GM03348 (cell line): ENCODE data around the gene HPCAL1.

Experiments
- DNase-seq: peaks from one replicate; pipeline ENCODE4 v3.0.0; 2012; ENCODE audit warnings: low spot score

The HPCAL1 gene

DNA sequence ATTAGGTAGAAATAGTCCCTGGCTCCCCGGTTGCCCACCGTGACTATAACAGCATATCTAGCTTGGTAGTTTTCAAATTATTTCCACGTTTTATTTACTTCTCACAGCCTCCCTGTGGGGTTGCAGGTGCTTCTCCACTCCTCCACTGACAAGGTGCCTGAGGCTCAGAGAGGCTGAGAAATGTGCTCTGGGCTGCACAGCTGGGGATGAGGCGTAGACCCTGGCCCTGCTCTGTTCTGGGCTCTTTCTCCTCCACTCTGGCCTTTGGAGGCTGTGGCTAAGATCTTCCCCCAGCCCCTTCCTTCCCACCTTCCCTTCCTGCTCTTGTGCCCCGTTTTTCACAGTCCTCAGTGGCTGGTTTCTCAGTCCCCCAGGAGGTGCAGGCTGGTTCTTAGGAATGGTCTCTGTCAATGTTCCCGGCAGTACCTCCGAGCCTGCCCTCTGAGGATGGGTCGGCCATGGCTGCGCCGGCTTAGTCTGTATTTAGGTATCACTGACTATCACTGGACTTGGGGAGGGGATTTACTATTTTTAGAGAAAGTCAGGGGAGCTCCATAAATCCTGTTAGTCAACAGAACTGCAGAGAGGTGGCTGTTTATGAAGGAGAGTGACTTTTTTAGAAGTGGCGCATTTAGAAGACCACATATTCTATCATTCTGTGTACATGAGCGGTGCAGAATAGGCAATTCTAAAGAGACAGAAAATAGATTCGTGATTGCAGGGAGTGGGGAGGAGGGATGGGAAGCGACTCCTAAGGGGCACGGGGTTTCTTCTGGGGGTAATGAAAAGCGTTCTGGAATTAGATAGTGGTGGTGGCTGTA, 35.0 kb downstream of the HPCAL1 start:
- DNase-seq: no peak

DNA sequence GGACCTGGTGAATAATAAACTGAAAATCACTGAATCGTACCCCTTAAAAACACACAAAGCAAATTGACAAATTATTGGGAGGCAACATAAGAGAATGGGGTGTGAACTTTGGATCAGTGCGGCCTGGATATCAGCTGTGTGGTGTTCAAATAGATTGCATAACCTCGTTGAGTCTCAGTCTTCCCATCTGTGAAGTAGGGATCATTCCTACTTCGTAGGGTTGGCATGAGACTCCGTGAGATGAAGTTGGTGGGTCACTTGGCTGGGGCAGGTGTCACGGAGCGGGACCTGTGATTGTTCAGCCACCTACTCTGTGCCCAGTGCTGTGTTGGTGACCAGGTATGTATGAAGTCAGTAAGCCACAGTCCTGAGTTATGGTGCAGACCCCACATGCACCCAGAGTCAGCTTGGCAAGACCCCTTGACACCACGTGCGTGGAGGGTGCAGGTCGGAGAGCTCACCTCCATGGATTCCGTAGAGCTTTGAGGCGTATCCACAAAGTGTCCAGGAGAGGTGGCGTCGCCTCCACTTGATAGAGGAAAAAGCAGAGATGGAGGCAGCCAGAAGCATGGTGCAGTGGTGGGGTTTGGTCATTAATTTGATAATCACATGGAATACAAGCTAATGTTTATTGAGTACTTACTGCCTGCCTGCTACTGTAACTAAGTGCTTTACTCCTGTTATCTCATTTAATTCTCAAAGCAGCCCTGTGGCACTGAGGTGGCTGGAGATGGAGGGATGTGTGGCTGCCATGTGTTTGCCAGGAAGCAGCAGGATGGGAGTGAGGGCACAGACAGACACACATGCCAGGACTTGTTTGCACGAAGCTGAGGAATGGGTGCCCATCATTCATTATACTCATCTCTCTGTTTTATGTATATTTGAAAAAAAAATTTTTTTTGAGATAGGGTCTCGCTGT, 35.8 kb downstream of the HPCAL1 start:
- DNase-seq: no peak

GRCh38 chr2:10339647-10340592, 37.2 kb downstream of the HPCAL1 start:
- DNase-seq: no peak

DNA sequence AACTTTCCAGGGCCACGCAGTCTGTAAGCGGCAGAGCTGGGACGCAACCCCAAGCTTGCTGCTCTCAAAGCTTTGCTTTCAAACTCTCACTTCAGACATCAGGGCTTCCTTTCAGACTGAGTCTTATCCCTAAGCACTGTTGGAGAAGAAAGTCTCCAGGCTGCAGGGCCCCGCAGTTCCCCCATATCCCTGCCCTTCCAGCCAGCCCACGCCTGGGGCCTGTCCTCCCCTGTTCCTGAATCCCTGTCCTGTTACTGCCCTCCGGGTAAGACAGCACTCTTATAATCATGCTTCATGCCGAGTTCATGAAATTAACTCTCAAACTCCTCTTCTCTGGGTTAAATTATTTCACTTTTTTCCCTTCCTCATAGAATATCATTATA, 37.9 kb downstream of the HPCAL1 start:
- DNase-seq: no peak

- DNase-seq: no peak
Measured at GRCh38 chr2:10341193-10341592, 38.5 kb downstream of the HPCAL1 start.

DNA sequence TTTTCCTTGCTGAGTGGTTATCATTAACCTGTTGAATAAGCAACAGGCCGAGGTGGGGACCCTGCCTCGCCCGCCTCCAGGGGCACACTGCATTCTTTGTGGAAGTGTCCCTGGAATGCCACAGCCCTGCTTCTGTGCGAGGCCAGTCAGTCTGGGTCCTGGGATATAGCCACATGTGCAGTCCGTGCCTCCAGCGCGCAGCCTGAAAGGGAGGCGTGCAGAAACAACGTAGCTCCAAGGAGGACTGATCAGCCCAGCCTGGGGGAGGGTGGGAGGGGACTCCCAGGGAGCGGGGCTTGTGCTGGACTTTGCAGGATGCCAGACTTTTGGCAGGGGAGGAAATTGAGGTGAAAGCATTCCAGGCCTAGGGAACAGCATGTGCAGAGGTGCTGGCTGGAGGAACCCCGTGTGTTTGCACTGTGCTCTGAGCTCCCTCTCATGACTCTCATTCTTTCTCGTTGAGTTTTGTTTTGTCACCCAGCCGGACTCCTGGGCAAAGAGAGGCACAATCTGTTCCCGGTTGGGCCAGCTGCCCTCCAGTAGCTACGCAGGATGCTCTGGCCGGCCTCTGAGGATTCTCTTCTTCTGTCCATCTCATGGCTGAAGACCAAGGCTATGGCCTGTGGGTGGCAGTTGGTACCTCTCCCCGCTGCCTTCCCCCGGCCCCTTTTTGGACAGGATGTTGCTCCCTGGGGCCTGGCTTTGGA, 39.7 kb downstream of the HPCAL1 start:
- DNase-seq: no peak

DNA sequence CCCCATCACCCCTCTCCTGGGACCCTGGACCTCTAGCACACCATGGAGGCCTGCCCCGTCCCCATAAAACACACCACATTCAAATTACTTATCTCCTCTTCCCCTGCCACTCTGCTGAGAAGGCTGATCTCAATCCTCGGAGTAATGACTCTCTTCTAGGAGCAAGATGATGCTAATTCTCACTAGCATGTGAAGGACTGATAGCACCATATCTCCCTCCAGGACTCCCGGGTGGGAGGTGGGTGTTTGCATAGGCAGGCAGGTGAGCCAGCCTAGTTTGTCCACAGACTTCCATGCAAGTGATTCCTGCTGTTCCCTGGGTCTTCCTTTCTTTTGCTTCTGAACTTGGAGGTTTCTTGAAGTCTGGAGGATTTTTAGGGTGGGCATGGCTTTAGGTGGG, 40.5 kb downstream of the HPCAL1 start:
- DNase-seq: no peak

- DNase-seq: no peak
Measured at GRCh38 chr2:10343658-10344057, 41.0 kb downstream of the HPCAL1 start.

- DNase-seq: no peak
Measured at GRCh38 chr2:10344105-10345066, 41.7 kb downstream of the HPCAL1 start.

DNA sequence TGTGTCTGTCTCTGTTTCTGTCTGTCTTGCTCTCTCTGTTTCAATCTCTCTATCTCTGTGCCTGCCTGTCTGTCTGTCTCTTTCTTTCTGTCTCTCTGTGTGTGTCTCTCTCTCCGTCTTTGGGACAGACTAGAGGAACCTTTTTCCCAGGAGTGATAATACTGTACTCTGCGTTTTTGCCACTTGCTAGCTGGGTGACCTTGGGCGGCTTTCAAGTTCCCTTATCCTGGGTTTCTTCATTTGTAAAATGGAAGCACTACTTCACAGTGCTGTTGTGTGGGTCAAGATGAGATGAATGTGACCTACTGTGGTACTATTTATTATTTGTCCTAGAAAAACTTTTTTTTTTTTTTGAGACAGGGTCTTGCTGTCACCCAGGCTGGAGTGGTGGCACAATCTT, 42.4 kb downstream of the HPCAL1 start:
- DNase-seq: no peak

DNA sequence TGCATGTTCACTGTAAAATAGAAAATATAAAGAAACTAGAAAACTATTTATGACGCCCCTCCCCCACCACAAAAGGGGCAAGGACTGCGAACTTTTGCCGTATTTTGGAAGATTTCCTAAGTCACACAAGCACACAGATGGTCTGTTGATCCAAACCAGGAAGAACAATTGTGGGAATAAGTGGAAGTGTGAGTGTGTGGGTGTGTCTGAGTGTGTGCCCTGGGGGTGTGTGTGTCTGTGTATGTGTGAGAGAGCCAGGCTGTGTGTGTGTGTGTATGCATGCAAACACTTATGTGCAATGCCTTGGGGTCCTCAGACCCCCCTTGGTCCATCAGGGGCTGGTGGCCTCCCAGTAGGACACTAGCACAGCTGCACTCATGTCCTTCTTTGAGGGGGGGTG, 43.1 kb downstream of the HPCAL1 start:
- DNase-seq: no peak

- no peak for DNase-seq
Measured at GRCh38 chr2:10346929-10347561, 44.3 kb downstream of the HPCAL1 start.

GRCh38 chr2:10347562-10347948, 44.9 kb downstream of the HPCAL1 start:
- no peak for DNase-seq

GRCh38 chr2:10348891-10349290, 46.2 kb downstream of the HPCAL1 start:
- no peak for DNase-seq

DNA sequence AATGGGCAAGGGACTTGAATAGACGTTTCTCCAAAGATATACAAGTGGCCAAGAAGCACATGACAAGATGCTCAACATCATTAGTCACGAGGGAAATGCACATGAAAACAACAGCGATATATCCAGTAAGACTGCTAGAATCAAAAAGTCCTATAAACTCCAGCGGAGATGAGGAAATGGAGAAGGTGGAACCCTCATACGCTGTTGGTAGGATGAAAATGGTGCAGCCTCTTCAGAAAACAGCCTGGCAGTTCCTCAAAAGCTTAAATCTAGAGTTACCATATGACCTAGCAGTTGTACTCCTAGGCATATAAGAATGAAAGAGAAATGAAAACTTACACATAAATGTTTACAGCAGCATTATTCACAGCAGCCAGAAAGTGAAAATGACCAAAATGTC, 48.1 kb downstream of the HPCAL1 start:
- no peak for DNase-seq

DNA sequence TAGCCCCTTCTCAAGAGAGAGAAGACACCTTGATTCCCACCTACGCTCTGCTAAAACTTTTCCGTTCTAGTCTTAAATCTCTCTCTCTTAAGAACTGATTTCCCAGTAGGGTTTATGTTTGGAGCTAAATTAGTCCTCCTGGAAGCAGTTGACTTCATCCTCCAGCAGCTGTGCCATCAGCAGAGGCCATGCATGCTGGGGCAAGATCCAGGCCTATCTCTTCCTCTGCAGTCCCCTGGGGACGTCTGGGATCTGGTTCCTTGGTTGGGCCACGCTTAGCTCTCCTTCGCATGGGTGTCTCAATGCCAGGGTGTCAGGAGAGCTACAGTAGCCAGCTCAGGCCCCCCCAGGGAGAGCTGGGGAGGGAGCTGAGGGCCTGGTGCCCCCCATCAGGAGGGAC, 49.7 kb downstream of the HPCAL1 start:
- no peak for DNase-seq

- no peak for DNase-seq
Measured at GRCh38 chr2:10352972-10353371, 50.3 kb downstream of the HPCAL1 start.

DNA sequence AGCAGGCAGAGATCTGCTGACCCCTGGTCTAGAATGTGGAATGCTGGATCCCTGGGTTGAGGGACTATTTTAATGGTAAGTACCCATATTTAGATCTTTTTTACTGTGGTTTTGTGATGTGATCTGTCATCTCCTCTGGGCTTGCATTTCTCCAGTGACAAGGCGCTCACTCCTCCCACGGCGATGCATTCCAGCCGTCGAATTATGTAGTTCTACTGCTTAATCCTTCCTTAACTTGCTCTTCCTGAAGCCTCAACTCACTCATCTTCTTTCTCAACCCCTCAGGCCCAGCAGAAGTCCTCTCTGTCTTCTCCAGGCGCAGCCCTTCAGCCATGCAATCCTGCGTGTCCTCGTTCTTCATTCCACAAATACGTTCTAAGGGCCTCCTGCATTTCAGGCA, 51.2 kb downstream of the HPCAL1 start:
- no peak for DNase-seq

DNA sequence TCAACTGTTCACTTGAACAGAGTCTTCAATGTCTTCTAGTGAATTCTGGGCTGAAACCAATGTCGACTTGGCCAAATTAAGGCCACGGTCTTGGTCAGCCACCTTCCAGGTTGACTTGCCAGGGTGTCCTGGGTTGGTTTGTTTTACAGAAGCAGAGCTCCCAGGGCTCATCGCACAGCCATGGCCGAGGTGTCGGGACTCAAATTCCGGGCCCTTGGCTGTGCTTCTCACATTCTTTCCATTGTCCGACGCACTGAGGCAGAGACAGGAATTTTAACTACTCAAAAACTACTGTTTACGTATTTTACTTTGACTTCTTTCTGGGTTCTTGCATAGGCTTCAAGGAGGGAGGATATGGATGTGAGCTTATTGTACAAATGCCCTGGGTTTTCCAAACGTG, 51.7 kb downstream of the HPCAL1 start:
- DNase-seq: no peak
